Activated CD4-positive, alpha-beta T cell treated with anti-CD3 and anti-CD28 coated beads, Interleukin-2, amount 50 U/mL, for 4 hours (primary cell): ENCODE results near the gene SNX10.
"Not testable (repeated sequence)": the region's sequence is repeated elsewhere in the genome, so short reads cannot be mapped to it uniquely, and the experiment has no call there.

ENCODE experiments used
- DNase-seq, 2 experiments: peaks; one replicate each; pipeline ENCODE4 v3.0.0-alpha.2; 2020

The SNX10 gene, protein sequence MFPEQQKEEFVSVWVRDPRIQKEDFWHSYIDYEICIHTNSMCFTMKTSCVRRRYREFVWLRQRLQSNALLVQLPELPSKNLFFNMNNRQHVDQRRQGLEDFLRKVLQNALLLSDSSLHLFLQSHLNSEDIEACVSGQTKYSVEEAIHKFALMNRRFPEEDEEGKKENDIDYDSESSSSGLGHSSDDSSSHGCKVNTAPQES

DNA sequence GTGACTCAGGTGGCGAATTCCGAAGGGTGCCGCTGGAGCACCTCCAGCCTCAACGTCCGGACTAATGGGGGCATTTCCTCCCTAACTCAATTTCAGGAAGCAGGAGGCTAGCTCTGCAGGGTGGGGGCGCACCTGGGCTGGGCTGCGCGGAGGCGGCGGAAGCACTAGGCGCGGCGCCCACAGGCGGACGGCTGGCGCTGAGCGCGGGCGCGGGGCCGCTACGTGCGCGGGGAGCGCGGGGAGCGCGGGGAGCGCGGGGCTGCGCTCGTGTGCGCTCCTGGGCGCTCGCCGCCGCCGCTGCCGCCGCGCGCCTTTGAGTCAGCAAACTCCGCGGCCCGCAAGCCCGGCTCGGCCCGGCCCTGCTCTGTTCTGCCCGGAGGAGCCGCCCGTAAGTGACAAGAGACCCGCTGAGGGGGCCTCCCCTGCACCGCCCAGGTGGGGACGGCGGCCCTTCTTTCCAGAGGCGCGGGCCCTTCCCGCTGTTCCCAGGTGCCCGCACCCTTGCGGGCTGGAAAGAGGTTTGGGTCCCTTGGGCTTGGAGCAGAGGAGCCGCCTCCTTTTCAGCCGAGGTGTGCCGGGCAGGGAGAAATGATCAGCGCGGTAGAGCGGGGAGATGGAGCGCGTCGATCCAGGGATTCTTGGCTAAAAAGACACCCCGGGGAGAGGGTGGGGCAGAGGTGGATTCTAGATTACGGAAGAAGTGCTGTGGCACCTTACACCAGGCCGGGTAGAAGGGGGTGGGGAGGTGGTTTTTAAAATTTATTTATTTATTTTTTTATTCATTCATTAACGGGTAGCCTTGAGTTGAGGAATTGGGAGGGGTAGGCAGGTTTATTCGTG, at the start of gene SNX10:
SNX10 (plus strand) TSS at position 164 of the 840 bp plus-strand sequence. CDS start 54,581 bp downstream, outside the sequence.
- DNase-seq, result peak; percentile 55 to 59

DNA sequence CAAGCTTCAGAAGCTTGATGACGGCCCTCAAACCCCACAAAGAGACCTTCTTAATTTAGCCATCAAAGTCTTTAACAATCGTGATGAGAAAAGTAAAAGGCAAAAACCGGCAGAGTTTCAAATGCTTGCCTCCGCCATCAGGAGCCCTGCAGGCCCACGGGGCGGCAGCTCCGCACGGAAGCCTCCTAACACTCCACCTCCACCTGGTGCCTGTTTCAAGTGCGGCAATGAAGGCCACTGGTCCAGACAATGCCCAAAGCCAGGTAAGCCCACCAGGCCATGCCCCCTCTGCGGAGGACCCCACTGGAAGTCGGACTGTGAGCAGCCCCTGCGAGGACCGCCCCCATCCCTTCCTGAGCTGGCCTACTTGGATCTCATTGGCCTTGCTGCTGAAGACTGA, 46.5 kb upstream of the SNX10 start:
- DNase-seq, result no peak

DNA sequence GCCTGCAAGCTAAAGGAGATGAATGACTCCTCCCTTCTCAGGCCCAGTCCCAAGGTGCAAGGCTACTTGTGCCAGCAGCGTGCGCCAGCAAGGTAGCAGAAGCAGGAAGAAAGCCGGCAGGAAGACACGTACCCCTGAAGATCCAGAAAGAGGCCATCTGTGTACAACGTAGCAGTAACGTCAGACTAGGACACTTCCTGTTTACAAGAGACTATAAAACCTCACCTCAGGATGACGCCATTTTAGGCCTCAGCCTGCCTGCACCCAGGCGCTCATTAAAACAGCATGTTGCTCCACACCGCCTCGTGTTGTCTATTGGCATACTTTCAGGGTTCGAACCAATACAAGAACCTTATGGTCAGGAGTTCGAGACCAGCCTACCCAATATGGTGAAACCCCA, 41.4 kb upstream of the SNX10 start:
- DNase-seq, result no peak

DNA sequence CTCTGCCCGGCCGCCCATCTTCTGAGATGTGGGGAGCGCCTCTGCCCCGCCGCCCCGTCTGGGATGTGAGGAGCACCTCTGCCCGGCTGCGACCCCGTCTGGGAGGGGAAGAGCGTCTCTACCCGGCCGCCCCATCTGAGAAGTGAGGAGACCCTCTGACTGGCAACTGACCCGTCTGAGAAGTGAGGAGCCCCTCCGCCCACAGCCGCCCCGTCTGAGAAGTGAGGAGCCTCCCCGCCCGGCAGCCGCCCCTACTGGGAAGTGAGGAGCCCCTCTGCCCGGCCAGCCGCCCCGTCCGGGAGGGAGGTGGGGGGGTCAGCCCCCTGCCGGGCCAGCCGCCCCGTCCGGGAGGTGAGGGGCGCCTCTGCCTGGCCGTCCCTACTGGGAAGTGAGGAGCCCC, 29.8 kb upstream of the SNX10 start:
- not testable (repeated sequence) for DNase-seq

DNA sequence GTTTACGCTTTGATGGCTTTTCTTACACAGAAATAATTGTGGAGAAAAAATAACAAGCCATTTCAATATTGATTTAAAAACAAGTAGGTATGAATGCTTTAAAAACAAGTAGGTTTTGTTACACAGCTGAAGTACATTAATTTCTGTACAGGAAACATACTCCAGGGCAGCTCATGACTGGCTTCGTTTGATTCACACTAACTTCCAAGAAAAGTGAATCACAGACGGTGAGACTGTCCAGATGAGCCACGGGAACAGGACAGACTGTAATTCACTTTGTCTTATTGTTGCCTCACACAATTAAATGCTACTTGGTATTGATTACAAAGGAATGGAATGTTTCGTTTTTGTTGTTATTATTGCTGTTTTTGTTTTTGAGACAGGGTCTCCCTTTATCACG, 26.6 kb upstream of the SNX10 start:
- no peak for DNase-seq

DNA sequence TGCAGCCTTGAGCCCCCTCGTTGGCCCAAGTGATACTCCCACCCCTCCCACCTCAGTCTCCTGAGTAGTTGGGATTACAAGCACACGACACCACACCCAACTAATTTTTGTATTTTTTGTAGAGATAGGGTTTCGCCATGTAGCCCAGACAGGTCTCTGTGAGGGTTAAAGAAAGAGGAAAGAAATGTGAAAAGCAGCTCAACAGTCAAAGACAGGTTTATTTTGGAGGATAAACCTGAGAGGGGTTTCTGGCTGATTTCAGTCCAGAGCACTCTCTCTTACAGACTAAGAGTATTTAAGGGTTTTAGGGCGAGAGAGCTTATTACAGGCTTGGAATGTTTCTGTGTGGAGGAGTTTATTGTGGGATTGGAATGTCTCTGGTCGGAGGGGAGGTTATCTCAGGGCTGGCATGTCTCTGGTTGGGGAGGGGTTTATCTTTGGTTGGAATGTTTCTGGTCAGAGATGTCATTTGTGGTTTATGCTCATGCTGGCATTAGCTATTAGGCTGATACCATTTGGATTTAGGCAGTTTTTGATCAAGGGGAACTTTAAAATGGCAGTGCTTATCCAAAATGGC, 26.1 kb upstream of the SNX10 start:
- DNase-seq, result no peak

DNA sequence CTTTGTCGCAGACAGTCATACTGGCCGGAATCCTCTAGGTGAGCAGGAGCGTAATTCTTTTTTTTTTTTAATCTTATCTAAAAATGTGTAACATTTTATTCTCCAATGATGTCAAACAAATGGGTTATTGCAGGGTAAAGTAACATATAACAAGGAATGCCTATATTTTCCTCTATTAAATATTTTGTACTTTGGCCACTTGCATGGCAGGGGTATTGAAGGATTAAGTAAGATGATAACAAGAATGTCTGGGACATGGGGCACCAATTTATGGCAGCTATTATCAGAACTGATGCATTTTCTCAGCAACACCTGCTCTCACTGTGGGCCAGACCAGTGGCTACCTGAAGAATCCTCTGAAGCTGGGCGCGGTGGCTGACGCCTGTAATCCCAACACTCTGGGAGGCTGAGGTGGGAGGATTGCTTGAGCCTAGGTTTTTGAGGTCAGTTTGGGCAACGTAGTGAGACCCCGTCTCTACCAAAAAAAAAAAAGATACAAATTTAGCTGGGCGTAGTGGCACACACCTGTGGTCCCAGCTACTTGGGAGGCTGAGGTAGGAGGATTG, 24.0 kb upstream of the SNX10 start:
- no peak for DNase-seq

DNA sequence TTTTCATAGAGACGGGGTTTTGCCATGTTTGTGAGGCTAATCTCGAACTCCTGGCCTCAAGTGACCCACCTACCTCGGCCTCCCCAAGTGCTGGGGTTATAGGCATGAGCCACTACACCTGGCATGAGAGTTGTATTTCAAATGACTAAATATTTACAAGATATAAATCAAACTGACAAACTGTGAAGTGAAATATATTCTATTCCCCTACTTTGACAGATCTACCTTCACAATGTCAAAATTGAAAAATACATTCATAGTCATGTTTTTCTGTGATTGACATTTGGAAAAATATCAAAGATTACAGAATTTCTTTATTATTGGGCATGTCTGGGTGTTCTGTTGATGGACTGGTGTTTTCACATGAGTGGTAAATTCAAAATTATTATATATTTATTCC, 16.4 kb upstream of the SNX10 start:
- no peak for DNase-seq

DNA sequence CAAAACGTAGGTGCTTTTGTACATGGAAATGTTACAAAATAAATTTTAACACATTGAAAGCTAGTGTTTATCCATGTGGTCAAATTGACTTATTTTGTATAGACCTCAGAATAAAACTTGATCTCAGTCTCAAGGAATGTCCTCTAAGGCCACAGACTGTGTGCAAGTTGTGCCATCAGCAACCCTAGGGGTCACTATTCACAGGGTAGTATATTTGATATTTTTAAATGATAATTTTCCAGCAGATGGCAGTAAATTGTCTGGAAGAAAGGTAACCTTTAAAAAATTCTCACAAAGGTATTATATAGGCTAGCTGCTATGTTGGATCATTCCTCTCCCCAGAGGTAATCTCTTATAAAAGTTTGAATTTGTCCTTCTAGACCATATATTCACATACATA, 12.9 kb upstream of the SNX10 start:
- DNase-seq, result no peak

DNA sequence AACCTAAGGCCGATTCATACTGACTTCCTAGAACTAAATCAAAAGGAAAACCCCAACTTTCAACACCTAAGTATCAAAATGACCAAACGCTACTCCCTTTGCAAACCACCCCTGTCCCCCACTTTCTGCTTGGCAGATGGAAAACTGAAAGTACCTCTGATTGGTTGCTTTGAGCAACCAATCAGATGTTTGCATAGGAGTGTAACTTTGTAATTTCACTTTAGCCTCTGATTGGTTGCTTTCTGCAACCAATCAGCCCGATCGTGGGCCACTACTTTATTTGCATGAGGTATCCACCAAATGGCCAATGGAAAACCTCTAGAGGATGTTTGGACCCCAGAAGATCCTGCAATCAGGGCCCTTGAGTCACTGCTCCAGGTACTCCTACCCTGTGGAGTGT, 12.3 kb upstream of the SNX10 start:
- no peak for DNase-seq

DNA sequence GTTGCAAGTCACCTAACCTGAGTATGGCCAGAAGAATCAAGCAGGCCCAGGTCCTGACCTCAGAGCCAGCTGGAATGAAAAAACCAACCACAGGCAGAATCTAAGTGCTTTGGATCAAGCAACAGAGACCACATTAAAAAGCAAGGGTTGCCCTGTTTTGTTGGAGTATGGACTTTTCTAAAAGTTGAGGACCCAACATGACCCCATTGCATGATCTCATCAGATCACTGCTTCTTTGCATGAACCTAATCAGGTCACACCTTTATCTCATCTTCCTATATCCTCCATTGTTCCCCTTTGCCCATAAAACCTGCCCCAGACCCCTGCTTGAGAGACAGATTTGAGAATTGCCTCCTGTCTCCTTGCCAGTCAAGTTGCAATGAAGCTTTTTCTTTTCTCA, 11.6 kb upstream of the SNX10 start:
- DNase-seq, result no peak

DNA sequence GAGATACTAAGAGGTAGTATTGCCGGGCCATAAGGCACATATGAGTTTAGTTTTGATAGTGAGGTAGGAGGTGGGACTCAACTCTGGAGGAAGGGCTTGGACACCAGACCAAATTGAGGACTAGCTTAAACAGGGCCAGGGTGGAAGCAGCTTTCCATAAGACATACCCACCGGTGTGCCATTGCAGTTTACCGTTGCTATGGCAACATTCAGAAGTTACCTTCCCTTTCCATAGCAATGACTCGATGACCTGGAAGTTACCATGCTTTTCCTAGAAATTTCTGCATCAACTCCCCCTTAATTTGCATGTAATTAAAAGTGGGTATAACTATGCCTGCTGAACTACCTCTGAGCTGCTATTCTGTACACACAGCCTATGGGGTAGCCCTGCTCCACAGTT, 10.9 kb upstream of the SNX10 start:
- DNase-seq, result no peak

DNA sequence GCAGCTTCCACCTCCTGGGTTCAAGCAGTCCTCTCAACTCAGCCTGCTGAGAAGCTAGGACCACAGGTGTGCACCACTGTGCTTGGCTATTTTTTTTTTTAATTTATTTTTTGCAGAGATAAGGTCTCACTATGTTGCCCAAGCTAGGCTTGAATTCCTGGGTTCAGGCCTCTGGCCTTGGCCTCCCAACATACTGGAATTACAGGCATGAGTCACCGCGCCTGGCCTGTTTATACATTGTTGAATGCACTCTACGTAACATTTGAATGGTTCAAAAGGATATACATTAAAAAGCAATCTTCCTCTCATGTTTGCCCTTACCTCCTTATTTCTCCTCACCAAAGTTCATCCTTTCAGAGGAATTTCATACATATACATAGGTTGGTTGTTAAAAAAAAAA, 7.2 kb upstream of the SNX10 start:
- no peak for DNase-seq

DNA sequence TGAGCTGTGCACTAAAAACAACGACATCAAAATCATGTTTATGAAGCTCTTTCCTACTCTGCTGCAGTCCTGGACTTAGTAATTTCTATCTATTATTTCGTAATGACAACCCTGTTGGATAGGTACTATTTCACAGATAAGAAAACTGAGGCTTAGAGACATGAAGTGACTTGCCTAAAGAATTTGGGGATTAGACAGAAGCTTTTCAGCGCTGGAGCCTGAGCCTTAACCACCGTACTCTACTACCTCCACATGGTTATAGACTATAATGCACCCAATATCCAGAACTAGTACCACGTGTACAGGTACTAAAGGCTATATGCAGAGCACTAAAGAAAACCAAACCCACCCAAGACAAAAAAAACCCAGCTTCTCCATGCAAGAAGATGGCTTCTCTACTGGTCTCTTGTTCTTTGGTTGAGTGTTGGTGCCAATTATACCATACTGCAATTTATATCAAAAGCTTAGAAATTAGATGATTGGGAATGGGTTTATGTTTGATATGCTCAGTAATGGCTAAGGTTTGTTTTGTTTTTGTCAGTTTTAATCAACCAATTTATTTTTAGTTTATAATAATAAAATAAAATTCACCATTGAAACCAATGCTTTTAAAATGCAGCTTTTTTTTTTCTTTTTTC, 6.5 kb upstream of the SNX10 start:
- DNase-seq, result no peak

DNA sequence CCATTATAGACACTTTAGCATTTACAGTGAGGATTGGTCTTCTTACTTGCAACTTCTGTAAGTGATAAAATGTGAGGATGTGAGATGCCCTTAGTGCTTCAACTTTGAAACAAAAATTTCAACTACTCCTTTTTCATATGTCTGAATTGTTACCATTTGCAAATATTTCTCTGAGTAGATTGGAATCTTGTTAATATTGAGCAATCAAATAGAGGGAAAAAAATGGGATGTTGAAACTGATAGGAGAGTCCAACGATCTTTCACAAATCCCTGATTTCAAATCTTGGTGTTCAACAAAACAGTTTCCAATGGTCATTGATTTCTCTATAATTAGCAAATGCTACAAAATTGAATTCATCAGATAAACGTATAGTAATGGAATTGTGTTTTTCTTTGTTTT, 5.5 kb upstream of the SNX10 start:
- no peak for DNase-seq

DNA sequence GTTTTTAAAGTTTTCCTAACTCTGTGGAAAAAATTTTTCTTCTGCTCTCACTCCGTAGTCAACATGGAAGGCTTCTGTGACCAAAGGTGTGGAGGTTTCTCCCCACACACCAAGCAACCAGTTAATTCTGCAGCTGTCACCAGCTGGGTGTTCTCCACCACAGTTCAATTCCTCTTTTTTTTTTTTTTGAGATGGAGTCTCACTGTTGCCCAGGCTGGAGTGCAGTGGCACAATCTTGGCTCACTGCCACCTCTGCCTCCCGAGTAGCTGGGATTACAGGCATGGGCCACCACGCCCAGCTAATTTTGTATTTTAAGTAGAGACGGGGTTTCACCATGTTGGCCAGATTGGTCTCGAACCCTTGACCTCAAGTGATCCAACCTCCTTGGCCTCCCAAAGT, 3.5 kb upstream of the SNX10 start:
- not testable (repeated sequence) for DNase-seq

DNA sequence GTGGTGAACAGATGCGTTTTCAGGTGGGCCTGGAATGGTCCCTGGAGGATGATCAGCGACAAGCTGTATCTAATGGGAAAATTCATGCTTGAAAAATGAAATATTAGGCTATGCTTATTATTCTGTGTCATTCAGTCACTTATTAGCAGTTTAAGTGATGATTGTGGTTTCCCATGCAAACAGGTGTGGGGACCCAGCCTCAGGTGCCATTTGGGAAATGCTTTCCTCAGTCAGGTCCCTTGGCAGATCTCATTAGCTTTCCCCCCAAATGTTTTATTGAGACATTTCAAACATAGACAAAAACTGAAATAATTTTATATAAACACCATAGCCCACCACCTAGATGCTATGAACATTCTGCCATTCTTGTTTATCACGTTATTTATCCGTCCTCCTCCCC, 411 bp upstream of the SNX10 start:
- DNase-seq, result no peak

DNA sequence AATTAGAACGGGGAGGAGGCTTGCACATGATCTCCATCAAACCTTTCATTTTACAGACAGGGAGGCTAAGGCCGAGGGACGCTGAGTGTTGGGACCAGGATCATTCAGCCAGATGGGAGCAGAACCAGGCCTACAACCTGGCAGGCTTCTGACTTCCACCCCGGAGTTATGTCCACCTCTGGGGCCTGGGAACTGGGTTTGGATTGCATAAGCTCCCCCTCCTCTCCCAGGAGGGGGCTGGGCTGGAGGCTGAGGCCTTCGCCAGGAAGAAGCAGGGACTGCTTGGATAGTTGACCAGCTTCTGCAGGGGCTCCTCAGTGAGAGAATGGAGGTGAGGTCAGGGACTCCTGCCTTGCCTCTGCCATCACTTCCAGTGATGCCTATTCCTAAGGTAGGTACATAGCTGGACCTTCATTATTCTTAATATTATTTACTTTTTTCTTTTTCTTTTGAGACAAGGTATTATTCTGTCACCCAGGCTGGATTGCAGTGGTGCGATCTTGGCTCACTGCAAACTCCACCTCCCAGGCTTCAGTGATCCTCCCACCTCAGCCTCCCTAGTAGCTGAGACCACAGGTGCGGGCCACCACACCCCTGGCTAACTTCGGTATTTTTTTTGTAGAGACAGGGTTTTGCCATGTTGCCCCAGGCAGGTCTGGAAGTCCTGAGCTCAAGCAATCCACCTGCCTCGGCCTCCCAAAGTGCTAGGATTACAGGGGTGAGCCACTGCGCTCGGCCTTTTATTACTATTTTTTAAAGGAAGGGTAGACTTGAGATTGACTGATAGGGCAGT, 1.3 kb downstream of the SNX10 start:
- no peak for DNase-seq

DNA sequence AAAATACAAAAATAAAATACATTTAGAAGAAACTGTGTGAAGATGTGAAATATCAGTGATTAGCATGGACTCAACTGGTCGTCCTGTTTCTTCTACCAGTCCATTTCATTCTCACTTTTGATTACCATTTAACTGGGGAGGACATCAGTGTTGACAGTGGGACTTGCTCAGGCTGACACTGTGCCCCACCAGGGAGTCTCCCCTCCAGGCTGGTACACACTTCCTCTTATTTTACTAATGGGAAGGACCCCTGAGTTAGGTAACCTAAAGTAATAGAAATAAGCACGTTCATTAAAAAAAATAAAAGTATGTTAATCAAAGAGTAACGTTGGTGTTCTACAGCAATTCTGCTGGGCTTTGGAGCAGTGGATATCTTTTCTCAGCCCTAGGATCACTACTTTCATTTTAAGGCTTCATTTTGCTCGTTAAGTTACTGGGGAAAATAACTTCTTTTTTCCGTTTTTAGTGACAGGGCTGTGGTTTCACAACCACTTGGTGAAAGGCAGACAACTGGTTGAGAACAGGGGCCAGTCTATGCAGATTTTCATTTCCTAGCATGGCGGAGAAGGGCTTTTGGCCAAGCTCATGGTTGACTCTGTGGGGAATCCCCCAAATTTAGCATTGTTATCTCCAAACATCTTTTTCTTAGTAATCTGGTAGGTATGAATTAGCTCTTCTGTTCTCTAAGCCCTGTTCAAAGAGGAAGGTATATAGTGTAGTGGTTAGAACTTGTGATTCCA, 2.1 kb downstream of the SNX10 start:
- peak; percentile 52 to 57 for DNase-seq

DNA sequence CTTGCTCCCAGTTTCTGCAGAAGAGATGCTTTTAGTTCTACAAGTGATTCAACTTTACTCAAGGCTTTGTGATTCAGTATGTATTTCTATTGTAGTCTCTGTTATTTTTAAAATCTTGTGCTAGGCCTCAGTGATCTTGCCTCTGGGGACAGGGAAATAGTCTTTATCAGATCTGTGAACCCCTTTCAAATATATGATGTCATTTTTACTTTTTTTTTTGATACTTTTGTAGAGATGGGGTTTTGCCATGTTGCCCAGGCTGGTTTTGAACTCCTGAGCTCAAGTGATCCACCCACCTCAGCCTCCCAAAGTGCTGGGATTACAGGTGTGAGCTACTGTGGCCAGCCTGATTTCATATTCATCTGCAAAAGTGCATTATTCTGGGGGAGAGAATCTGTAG, 3.4 kb downstream of the SNX10 start:
- no peak for DNase-seq

DNA sequence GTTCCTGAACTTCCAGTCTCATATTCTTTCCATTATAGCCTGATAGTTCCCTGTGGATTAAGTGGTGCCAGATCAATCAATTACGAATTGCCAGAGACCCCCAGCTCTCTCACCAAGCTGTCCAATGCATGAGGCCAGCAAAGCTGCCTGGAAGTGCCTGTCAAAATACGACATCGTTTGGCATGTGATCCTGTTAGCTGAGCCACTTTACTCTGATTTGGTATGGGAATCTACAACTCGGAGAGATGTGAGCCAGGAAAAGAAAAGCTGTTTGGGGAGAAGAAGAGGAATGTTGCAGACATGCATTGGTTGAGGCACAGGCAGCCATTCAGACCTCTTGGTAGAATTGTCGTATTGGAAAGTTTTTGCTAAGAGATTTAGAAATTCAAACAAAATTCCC, 3.9 kb downstream of the SNX10 start:
- no peak for DNase-seq
